COLO668 (cell line): Measurements from ENCODE around the gene TAOK1.
"Not testable (repeated sequence)": the region's sequence is repeated elsewhere in the genome, so short reads cannot be mapped to it uniquely, and the experiment has no call there.

Experiments
- DNase-seq: peaks from one replicate; lab custom pipeline; 2025; ENCODE audit not compliant: unreplicated experiment; lab: John Stamatoyannopoulos, UW

Gene TAOK1

DNA sequence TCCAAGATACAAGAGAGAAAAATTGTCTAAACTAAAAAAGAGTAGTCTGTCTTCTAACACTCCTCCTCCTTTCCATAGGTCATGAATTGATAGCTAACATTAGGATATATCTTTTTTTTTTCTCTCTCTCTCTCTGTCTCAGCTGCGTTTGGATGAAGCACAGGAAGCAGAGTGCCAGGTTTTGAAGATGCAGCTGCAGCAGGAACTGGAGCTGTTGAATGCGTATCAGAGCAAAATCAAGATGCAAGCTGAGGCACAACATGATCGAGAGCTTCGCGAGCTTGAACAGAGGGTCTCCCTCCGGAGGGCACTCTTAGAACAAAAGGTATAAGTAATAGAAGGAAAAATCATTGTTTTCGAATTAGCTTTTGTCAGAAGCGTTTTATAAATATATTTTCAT, 143.8 kb downstream of the TAOK1 start:
- no peak for DNase-seq

DNA sequence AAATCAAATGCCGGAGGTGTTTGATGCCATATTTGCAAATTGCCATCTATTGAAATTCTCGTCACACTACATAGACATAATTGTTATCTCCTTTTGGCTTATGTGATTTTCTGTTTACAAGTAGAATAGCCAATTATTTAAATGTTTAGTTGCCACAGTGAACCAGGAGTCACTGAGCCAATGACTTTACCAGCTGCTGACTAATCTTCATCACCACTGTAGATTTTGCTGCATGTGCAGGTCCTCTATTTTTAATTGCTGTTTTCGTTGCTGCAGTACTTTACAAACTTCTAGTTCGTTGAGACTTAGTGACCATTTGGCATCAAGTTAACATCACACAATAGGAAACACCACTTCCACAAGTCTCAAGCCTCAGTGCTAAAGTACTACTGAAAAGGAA, 153.9 kb downstream of the TAOK1 start:
- no peak for DNase-seq

DNA sequence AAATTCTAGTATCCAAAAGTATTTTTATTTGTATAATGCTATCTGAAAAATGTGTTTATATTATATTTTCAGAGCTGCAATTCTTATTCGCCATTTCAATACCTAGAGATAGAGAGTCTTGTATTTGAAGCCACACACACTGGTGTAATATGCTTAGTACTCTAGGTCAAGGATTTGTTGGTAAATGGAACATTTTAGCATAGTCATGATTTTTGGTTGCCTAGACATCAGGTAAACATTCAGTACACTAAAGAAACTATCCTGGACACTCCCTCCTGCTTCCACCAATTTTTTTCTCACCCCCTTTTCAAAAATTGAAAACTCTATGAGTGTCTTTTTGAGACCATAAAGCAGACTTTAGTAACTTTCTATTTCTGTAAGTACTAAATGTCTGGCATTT, 155.9 kb downstream of the TAOK1 start:
- DNase-seq, result no peak

DNA sequence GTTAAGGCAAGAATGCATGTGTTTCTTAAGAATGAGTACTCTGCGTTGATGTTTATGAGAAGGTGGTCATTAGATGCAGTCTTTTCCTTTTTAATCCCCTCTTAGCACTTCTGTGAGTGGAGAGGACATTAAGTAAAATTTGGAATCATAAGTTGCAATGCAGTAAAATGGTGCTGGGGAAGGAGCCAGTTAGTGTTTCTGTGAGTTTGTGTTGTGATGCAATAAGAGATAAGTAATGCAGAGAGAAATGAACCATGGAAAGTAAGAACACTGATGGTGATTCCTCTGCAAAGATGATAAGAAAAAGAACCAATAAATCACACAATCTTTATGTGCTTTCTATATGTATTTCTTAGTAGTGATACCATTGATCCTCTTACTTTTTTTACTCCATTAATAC, 156.7 kb downstream of the TAOK1 start:
- DNase-seq, result no peak

DNA sequence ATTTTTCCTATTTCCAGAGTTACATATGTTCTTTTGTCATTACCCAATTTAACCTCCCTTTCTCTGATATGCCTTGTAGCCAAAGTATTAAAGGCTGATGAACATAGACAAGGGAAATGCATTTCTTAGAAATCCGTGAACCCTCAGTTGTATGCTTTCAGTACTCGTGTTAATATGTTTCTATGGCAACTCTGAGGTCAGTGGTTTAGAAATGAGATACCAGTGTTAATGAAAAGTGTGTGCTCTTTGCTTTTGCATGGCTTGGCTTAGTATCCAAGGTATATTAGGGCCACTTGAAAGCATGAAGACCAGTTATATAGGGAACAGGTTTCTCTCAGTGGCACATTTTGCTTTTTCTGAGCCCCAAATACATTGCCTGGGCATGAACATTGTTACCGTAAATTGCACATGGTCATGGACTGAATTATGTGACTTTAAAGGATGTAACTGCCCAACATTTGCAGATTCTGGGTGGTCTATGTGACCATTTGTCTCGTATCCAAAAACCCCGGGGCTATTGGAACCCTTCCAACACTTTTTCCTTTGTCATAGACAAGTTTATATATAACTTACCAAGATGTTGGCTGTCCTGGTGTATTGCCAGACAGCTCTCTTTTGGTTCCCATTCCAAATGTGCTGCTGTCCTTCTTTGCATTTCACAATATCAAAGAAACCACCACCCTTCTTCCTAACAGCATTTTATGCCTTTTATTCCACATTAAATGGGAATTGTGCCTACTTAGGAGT, 159.2 kb downstream of the TAOK1 start:
- no peak for DNase-seq

DNA sequence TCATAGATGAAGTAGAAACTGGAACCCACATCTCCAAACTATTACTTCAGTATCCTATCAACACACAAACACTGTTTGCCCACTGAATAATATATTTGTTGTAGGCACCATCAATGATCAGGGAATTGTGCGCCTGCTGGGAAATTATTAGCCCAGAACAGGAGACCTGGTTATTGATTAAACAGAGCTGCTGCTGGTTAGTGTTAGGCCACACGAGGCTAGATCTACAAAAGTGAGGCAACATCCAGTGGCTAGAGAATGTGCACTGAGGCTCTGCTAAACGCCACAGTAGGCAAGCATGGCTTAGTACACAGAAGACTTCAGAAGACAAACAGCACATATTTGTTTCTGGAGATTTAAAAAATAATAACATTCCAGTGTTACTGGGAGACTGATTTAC, 165.7 kb downstream of the TAOK1 start:
- peak; percentile 21 for DNase-seq

DNA sequence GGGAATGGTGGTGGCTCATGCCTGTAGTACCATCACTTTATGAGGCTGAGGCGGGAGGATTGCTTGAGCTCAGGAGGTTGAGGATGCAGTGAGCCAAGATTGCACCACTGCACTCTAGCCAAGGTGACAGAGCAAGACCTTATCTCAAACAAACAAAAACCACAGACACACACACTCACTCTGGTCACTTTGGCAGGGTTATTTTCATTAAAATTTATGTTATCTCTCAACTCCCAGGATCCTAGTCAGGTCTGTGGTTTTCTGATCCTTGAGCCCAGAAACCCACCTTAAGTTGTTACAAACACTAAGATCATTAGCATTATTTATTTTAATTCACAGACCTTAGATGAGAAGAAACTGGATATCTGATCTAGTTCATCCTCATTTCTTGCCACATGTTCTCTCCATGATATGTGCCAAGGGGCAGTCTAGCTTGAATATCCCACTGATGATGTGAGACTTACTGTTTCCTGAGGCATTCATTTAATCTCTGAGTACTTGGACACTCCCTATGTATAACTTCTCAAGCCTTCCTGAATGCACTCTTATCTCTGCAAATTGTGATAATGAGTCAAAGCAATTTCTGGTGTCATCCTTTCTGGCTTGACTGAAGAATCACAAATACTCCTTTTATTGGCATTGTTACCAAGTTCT, 167.0 kb downstream of the TAOK1 start:
- DNase-seq, result no peak

DNA sequence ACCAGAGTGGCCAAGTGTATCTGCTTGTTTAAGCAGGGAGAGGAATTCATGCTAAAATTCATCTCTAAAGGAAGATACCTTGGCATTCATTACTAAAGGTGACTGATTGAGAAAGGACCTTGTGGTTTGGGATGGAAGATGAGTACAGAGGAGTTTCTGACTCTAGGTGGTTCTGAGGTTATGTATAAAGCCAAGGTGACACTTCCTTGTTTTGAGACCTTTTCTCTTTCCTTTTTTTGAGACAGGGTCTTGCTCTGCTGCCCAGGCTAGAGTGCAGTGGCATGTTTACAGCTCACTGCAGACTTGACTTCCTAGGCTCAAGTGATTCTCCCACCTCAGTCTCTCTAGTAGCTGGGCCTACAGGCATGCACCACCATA, 167.6 kb downstream of the TAOK1 start:
- DNase-seq, result no peak

DNA sequence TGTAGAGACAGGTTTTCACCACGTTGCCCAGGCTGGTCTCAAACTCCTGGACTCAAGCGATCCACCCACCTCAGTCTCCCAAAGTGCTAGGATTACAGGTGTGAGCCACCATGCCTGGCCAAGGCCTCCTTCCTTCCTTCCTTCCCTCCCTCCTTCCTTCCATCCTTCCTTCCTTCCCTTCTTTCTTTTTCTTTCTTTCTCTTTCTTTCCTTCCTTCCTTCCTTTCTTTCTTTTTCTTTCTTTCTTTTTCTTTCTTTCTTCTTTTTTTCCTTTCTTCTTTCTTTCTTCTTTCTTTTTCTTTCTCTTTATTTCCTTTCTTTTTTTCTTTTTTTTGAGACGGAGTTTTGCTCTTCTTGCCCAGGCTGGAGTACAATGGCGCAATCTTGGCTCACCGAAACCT, 168.0 kb downstream of the TAOK1 start:
- not testable (repeated sequence) for DNase-seq

DNA sequence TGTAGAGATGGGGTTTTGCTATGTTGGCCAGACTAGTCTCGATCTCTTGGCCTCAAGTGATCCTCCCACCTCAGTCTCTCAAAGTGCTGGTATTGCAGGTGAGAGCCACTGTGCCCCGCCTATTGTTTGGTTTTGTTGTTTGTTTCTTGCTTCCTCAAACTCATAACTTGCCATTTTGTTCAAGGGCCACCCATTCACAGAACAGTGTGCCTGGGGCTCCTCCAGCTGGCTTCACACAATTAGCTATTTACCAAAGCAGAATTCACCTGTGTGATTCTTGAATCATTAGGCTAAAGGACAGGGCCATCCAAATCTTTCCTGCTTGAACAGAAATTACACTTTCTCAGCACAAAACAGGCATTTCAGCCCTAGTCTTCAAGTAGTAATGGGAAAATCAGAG, 169.5 kb downstream of the TAOK1 start:
- no peak for DNase-seq

DNA sequence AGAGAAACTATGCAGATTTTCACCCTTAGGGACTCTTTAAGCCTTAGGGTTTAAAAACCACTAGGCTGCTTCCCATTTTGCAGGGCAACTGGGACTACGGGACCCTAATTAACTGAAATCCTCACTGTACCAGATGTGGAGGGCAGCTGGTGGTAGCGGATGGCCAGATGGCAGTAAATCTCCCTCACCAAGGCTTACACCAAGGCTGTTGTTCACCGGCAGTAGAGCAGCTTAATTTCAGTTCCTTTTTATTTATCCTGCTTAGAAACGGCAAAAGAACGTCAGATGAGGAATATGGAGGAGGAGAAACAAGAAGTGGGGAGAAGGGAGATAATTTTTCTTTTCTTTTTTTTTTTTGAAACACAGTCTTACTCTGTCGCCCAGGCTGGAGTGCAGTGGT, 170.2 kb downstream of the TAOK1 start:
- no peak for DNase-seq

DNA sequence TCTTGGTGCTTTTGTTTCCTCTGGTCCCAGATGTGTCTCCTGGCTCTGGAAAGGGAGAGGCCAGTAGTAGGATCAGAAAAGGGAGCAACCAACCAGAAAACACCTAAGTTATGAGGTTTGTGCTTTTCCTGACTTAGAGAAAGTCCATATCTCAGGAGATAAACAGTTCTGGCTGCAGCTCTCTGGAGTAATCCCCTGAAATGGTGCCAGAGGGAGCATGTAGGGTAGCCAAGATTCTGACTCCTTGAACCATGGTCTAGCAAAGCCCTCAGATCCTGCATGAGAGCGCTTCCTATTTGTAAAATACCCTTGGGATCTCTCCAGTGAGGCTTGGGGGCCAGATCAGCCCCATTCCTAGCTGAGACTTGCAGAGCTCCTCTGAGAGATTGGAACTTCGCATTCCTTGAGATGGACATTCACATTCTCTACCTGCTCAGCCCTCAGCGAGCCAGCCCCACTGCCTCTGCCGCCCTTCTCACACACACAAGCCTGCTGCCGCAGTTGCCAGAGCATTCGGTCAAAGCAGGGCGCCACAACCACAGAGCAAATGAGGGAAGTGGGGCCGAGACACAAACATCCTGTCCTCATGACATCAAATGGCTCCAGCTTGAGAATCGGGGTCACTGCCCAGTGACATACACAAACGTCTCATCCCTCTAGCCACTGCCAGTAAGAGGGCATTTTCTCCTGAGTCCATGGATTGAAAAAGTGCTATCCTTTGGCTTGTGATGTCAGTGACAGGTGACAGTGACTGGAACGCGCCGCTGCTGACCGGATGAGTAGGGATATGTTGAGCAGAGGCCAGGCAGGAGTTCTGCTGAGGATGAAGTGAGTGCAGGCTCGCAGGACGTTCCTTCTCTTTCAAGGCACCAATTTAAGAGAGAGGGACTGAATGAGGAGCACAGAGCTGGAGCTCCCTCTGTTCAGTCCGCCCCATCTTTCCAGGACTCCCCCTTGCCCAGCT, 171.7 kb downstream of the TAOK1 start:
- no peak for DNase-seq

DNA sequence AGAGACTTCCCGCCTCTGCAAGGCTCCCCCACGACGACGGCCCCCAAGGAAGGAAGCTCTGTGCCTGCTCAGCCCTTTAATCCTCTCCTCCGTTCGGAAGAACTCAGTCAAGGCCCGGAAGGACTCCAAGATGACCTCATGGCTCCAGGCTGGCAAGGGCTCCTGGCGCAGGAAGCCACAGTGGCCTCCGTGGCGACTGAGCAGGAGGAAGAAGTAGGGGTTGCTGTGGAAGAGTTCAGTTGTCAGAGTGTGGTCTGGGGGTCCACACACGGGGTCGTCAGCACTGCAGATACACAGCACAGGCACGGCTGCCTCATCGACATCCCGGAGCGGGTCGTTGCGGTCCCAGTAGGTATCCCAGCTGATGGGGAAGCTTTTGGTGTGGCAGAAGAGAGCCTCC, 172.5 kb downstream of the TAOK1 start:
- DNase-seq, result no peak

DNA sequence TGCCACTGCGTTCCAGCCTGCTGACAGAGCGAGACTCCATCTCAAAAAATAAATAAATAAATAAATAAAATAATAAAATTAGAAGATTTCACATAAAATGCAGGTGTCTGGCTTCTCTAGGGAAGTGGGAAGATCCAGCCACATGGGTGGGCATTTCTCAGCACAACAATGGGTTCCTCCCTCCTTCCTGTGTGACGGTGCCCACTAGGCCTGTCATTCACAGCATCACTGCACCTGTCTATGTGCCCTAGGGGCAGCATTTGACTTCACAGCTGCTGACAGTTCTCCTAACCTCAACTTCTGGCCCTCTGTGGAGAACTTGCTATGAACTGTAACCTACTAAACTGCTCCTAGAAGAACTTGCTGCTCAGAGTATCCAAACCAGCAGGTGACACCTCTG, 173.7 kb downstream of the TAOK1 start:
- peak; percentile 18 for DNase-seq

DNA sequence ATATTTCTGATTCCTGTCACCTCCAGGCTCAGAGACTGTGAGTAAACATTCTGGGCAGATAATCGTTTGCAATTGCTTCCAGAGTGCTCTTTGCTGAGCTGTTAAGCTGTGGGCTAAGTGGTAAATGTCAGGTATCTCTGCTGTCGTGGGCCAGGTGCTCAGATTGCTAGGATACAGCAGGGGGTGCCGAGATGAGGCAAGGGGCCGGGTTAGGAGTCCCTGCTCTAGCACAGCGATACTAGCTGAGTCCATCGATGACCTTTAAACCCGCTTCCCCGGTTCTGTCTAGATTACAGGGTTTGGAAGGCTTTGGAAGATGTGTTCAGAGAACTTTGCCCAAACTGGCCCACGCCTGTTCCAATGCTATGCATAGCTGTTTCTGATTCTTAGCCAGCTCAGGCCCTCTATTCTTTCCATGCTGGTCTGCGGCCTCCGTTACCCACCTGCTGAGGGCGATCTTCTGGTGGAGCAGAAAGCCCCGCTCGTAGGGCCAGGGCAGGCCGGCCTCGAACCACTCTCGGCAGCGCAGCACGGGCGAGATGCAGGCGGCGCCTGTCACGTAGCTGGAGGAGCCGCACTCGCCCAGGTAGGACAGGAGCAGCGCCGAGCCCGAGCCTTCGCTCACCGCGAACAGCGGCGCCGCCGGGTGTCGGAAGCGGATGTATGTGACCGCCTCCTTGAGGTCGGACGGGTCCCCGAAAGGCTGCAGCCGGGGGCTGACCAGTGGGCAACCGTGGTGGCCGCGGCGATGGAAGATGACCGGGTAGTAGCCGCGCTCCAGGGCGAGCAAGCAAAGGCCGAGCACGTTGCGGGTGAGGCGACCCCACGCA, 175.7 kb downstream of the TAOK1 start:
- peak; percentile 54 for DNase-seq

DNA sequence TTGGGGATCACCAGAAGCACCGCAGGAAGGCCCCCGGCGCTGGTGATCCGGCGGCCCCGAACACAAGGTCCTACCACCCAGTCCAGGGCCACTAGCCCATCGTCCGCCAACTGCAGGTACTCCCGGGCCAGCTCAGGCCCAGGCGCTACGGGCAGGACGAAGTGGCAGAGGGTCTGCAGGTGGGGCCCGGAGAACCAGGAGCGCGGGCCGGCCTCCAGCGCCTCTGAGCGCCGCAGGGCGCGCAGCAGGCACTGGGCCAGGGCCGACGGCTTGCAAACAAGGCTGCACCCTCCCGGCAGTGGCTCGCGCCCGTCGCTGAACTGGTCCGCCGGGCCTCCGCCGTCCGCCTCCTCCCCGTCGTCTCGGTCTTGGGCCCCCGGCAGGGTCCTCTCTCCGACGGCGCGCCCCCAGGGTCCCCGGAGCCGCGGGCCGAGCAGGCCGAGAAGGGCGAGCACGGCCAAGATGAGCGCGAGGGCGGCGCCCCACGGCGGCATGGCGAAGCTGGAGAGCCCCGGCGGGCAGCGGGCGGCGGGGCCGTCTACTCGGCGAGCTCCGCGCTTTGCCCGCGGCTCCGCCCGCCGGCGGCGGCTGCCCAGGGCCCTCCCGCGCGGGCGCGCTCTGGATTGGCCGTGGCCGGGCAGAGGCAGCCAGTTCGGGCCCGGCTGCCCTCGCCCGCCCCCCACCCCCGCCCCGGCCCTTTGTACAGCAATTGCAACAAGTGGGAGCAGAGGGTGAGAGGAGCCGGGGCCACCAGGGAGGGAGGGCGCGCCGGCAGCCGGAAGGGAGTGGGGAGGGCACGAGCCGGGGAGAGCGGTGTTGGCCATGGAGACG, 176.5 kb downstream of the TAOK1 start, which contains the start of gene ABHD15:
Gene ABHD15, minus strand, starts transcription at position 565 of the 831 bp plus-strand sequence. Its CDS starts 71 bp downstream, at position 494.
- DNase-seq, result peak; percentile 77

DNA sequence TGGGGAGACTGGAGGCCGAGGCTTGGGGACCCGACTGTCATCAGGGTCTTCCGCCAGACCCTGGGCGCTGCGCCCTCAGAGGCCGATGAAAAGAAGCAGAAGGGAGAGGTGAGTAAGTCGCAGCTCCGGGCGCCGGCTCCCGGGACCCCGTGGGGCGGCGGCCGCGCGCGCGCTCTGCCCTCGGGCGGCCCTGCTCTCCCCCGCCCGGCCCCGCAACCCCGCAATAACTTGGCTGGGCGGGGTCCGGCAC, 177.1 kb downstream of the TAOK1 start:
- peak; percentile 42 for DNase-seq

DNA sequence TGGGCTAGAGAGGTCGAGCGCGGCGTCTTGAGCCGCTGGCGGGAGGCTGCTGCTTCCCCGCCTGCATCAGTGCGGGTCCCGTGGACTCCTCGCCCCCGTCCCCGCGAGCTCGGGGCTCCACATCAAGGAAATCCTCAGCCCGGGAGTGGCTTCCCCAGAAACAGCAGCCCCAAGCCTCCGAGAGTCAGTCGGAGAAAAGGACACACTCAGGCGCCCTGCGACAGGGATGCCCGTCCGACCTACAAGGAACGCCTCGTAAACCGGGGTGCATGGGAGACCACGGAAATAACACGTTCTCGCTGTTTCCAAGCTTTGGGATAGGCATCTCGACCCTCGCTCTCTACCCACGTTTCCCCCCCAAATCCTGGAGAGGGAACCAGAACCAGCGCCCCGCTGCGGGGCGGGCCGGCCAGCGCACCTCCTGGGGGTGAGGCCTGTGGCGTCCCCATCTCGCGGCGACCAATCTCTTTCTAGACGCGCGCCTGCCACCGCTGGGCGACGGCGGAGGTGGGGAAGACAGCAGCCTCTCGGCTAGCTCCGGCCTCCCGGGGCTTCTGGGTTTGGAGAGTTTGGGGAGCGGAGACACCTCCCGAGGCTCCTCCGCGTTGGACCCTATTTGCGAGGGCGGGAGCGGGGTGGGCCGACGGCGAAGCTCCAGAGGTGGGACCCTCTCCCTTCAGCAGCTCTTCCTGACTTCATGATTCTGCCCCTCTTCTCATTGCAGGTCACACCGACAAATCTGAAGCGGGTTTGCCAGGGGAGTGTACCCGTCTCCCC, 177.6 kb downstream of the TAOK1 start:
- DNase-seq, result peak; percentile 60
